ENCODE data around the gene TSPAN4.
A peak's percentile ranks its signal among the peaks of the same experiment; 100 is the strongest.

Gene TSPAN4

GRCh38 chr11:905952-906351 lies 63.3 kb downstream of the TSPAN4 start:
- no peak overlapping the region for H3K9ac ChIP-seq (ENCODE audit: low read depth, low read length)
- H3K79me2 ChIP-seq (ENCODE audit: insufficient read depth, low read length), result peaks cover 54% of the 10 kb centered on the region
- H3K27ac ChIP-seq (ENCODE audit: low read length), result no peak overlapping the region
- no peak overlapping the region for H2AFZ ChIP-seq (ENCODE audit: low read depth, low read length)
- H3K4me2 ChIP-seq (ENCODE audit: insufficient read depth, low read length), result no peak overlapping the region
- no peak for ATAC-seq (ENCODE audit: insufficient read depth, low read depth)
- TF ChIP-seq EZH2 (IDR thresholded peaks at IDR 0.05; ENCODE audit: borderline replicate concordance, low read depth, low read length, severe bottlenecking) (no peak), CTCF (IDR thresholded peaks at IDR 0.05; ENCODE audit: borderline replicate concordance, extremely low read depth, low read length, poor library complexity, severe bottlenecking) (no peak)
- DNase-seq, result no peak
- H4K20me1 ChIP-seq (ENCODE audit: insufficient read depth, low read length), result peaks cover 49% of the 10 kb centered on the region
- no peak overlapping the region for H3K4me3 ChIP-seq (ENCODE audit: low read depth in 1 of 2, low read length in 2 of 2)
- no peaks in the 10 kb centered on the region for H3K9me3 ChIP-seq (ENCODE audit: insufficient read depth, low read length, severe bottlenecking)
- no peaks in the 10 kb centered on the region for H3K27me3 ChIP-seq (ENCODE audit: insufficient read depth, low read length, poor library complexity)
- peaks cover 19% of the 10 kb centered on the region for H3K4me1 ChIP-seq (ENCODE audit: insufficient read depth, low read length)
- peaks cover 60% of the 10 kb centered on the region for H3K36me3 ChIP-seq (ENCODE audit: insufficient read depth, low read length)

GRCh38 chr11:907668-908067 lies 65.0 kb downstream of the TSPAN4 start:
- ATAC-seq (ENCODE audit: insufficient read depth, low read depth) (no peak), DNase-seq (no peak)
- Histone ChIP-seq H3K4me1 (ENCODE audit: insufficient read depth, low read length) (peaks cover 30% of the 10 kb centered on the region), H3K27ac (ENCODE audit: low read length) (no peak overlapping the region), H2AFZ (ENCODE audit: low read depth, low read length) (no peak overlapping the region), H3K9me3 (ENCODE audit: insufficient read depth, low read length, severe bottlenecking) (no peaks in the 10 kb centered on the region), H3K27me3 (ENCODE audit: insufficient read depth, low read length, poor library complexity) (no peaks in the 10 kb centered on the region), H3K4me2 (ENCODE audit: insufficient read depth, low read length) (no peak overlapping the region), H3K79me2 (ENCODE audit: insufficient read depth, low read length) (peaks cover 54% of the 10 kb centered on the region), H3K36me3 (ENCODE audit: insufficient read depth, low read length) (peaks cover 43% of the 10 kb centered on the region), H4K20me1 (ENCODE audit: insufficient read depth, low read length) (peaks cover 39% of the 10 kb centered on the region), H3K4me3 (ENCODE audit: low read depth in 1 of 2, low read length in 2 of 2) (no peak overlapping the region), H3K9ac (ENCODE audit: low read depth, low read length) (no peak overlapping the region)
- TF ChIP-seq CTCF (IDR thresholded peaks at IDR 0.05; ENCODE audit: borderline replicate concordance, extremely low read depth, low read length, poor library complexity, severe bottlenecking) (no peak), EZH2 (IDR thresholded peaks at IDR 0.05; ENCODE audit: borderline replicate concordance, low read depth, low read length, severe bottlenecking) (no peak)

- Histone ChIP-seq H3K27me3 (ENCODE audit: insufficient read depth, low read length, poor library complexity) (no peaks in the 10 kb centered on the region), H3K9me3 (ENCODE audit: insufficient read depth, low read length, severe bottlenecking) (no peaks in the 10 kb centered on the region), H3K9ac (ENCODE audit: low read depth, low read length) (0 out of 2 replicates have a peak overlapping the region, but pooled peaks have one; percentile 17), H4K20me1 (ENCODE audit: insufficient read depth, low read length) (peaks cover 33% of the 10 kb centered on the region), H3K4me1 (ENCODE audit: insufficient read depth, low read length) (peaks cover 30% of the 10 kb centered on the region), H3K4me3 (ENCODE audit: low read depth in 1 of 2, low read length in 2 of 2) (no peak overlapping the region), H3K79me2 (ENCODE audit: insufficient read depth, low read length) (peaks cover 54% of the 10 kb centered on the region), H3K4me2 (ENCODE audit: insufficient read depth, low read length) (peak overlapping the region; percentile 85; the same call in 1 of the 2 replicates), H2AFZ (ENCODE audit: low read depth, low read length) (no peak overlapping the region), H3K27ac (ENCODE audit: low read length) (no peak overlapping the region), H3K36me3 (ENCODE audit: insufficient read depth, low read length) (peaks cover 37% of the 10 kb centered on the region)
- ATAC-seq (ENCODE audit: insufficient read depth, low read depth) (no peak), DNase-seq (no peak)
- TF ChIP-seq EZH2 (IDR thresholded peaks at IDR 0.05; ENCODE audit: borderline replicate concordance, low read depth, low read length, severe bottlenecking), result no peak
- TF ChIP-seq CTCF (IDR thresholded peaks at IDR 0.05; ENCODE audit: borderline replicate concordance, extremely low read depth, low read length, poor library complexity, severe bottlenecking), result no peak
Measured at GRCh38 chr11:908273-908672, 65.6 kb downstream of the TSPAN4 start.

GRCh38 chr11:909406-909805 lies 66.8 kb downstream of the TSPAN4 start:
- no peaks in the 10 kb centered on the region for H3K27me3 ChIP-seq (ENCODE audit: insufficient read depth, low read length, poor library complexity)
- peak overlapping the region; percentile 85 for H3K4me2 ChIP-seq (ENCODE audit: insufficient read depth, low read length)
- DNase-seq, result no peak
- no peak overlapping the region for H3K27ac ChIP-seq (ENCODE audit: low read length)
- no peak overlapping the region for H2AFZ ChIP-seq (ENCODE audit: low read depth, low read length)
- no peak for ATAC-seq (ENCODE audit: insufficient read depth, low read depth)
- peaks cover 29% of the 10 kb centered on the region for H4K20me1 ChIP-seq (ENCODE audit: insufficient read depth, low read length)
- no peaks in the 10 kb centered on the region for H3K9me3 ChIP-seq (ENCODE audit: insufficient read depth, low read length, severe bottlenecking)
- no peak for TF ChIP-seq CTCF (IDR thresholded peaks at IDR 0.05; ENCODE audit: borderline replicate concordance, extremely low read depth, low read length, poor library complexity, severe bottlenecking)
- no peak for TF ChIP-seq EZH2 (IDR thresholded peaks at IDR 0.05; ENCODE audit: borderline replicate concordance, low read depth, low read length, severe bottlenecking)
- peaks cover 28% of the 10 kb centered on the region for H3K36me3 ChIP-seq (ENCODE audit: insufficient read depth, low read length)
- peaks cover 30% of the 10 kb centered on the region for H3K4me1 ChIP-seq (ENCODE audit: insufficient read depth, low read length)
- peaks cover 54% of the 10 kb centered on the region for H3K79me2 ChIP-seq (ENCODE audit: insufficient read depth, low read length)
- H3K9ac ChIP-seq (ENCODE audit: low read depth, low read length), result peak overlapping the region; percentile 94
- H3K4me3 ChIP-seq (ENCODE audit: low read depth in 1 of 2, low read length in 2 of 2), result peak overlapping the region in 1 of 2 experiments; percentile 99; a peak in 2 of 4 replicates

Data from DND-41 (cell line).